ENCODE results near the gene XYLT1. TPM values are rescaled to one million over a fixed set of nuclear protein-coding genes. Genes with fewer than 3 reads are reported as not detected.

Gene XYLT1
- total RNA-seq, 2 donors from 2014 or later: 8.4 to 22.5 TPM

GRCh38 chr16:17466876-17467275 lies 3.9 kb downstream of the XYLT1 start:
- DNase-seq: no peak
- ATAC-seq: no peak
- intact Hi-C loops (cut with DNase I): loop anchor here (5.0 to 10.0 kb wide), 4 partner anchors 122 to 605 kb away; no protein-coding TSS in a partner anchor

DNA sequence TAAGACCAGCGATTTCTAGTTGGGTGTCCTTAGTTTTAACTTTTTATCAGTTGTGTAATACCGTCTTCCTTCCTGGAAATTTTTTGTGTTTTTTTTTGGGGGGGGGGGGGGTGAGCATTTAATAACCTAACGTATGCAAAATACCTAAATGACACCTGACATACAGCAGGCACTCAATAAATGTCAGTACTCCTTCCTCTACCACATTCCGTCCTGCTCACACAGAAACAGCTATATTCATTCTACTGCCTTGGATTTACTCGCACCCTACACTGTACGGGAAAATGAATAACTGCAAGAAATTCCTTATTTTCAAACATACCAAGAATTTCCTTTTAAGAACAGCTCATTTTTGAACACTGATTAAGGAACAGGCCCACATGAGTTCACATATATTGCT lies 5.3 kb downstream of the XYLT1 start:
- intact Hi-C loops (cut with DNase I): loop anchor here (5.0 to 10.0 kb wide), 4 partner anchors 121 to 603 kb away; no protein-coding TSS in a partner anchor
- ATAC-seq: no peak
- no peak for DNase-seq

GRCh38 chr16:17463335-17463734 lies 7.4 kb downstream of the XYLT1 start:
- intact Hi-C loops (cut with DNase I): loop anchor here (10.0 kb wide), 2 partner anchors 119 to 189 kb away; no protein-coding TSS in a partner anchor
- no peak for DNase-seq
- ATAC-seq: no peak

GRCh38 chr16:17461951-17462729 lies 8.6 kb downstream of the XYLT1 start:
- DNase-seq: no peak
- intact Hi-C loops (cut with DNase I): loop anchor here (10.0 kb wide), 2 partner anchors 117 to 187 kb away; no protein-coding TSS in a partner anchor

GRCh38 chr16:17460890-17461289 lies 9.9 kb downstream of the XYLT1 start:
- intact Hi-C loops (cut with DNase I): loop anchor here (10.0 kb wide), 2 partner anchors 116 to 186 kb away; no protein-coding TSS in a partner anchor
- DNase-seq (no peak), ATAC-seq (peak in 1 of 2 donors; percentile 16)

More at GRCh38 chr16:17461951-17462729, 8.6 kb downstream of the XYLT1 start:
- ATAC-seq: no peak

GRCh38 chr16:17459903-17460521 lies 10.7 kb downstream of the XYLT1 start:
- ATAC-seq (peak; percentile 57 to 81), DNase-seq (peak; percentile 47)
- intact Hi-C loops (cut with DNase I): loop anchor here (10.0 kb wide), 2 partner anchors 115 to 185 kb away; no protein-coding TSS in a partner anchor

DNA sequence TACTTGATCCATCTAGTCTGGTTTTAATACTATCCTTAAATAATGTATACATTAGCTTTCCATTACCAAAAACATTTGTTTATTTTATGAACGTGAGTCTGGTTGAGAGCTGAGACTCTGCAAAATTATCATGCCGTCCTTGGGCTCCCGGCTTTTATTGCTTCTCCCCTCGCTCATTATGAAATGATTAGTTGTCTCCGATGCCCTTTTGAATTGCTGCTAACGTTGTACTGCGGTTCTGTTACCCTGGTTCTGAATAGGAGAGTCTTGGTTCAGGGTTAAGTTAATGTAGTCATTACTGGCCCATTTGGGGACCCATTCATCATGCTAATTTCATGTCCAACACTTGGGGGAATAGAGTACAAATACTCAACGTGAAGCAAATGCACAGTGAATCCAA lies 12.8 kb downstream of the XYLT1 start:
- DNase-seq (no peak), ATAC-seq (no peak)
- intact Hi-C loops (cut with DNase I): no loop called here

GRCh38 chr16:17457513-17457912 lies 13.2 kb downstream of the XYLT1 start:
- DNase-seq (no peak), ATAC-seq (no peak)
- intact Hi-C loops (cut with DNase I): no loop called here

DNA sequence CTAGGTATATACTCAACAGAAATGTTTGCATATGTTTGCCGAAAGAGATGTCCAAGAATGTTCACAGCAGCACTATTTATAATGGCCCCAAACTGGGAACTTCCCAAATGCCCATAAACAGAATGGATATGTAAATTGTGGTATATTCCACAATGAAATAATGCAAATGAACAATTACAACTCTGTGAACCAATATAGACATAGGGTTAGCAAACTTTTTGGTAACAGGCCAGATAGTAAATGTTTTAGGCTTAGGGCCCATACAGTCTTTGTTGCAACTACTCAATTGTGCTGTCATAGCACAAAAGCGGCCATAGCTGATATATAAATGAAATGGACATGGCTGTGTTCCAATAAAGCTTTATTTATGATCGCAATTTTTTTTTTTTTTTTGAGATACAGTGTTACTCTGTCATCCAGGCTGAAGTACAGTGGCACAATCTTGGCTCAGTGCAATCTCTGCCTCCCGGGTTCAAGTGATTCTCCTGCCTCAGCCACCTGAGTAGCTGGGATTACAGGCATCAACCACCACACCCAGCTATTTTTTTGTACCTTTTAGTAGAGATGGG lies 16.5 kb downstream of the XYLT1 start:
- DNase-seq (no peak), ATAC-seq (no peak)
- intact Hi-C loops (cut with DNase I): no loop called here

GRCh38 chr16:17453364-17454038 lies 17.3 kb downstream of the XYLT1 start:
- intact Hi-C loops (cut with DNase I): no loop called here
- ATAC-seq (no peak), DNase-seq (no peak)

GRCh38 chr16:17452922-17453321 lies 17.8 kb downstream of the XYLT1 start:
- ATAC-seq (no peak), DNase-seq (no peak)
- intact Hi-C loops (cut with DNase I): no loop called here

DNA sequence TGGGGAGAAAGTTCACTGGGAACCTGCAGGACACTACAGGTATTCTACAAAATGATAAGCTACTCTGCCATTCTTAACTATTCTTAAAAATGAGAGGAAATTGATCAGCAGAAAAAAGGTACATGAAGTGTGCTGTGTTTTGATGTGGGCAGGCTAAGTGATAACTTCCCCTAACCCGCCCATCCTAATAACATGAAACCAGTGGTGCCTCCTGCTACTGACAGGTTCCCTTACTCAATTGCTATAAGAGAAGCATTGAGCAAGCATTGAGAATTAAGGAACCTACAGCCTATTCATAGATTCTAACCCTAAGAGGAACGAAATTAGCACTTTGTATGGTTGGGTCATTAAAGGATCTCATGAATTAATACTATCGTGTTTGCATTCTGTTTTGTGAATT lies 18.9 kb downstream of the XYLT1 start:
- no peak for ATAC-seq
- DNase-seq: no peak
- intact Hi-C loops (cut with DNase I): no loop called here

- no peak for ATAC-seq
- no peak for DNase-seq
- intact Hi-C loops (cut with DNase I): no loop called here
Measured at GRCh38 chr16:17450291-17450690, 20.5 kb downstream of the XYLT1 start.

- no peak for DNase-seq
- ATAC-seq: peak; percentile 53 to 78
Measured at GRCh38 chr16:17448640-17449638, 21.8 kb downstream of the XYLT1 start.

GRCh38 chr16:17447101-17447569 lies 23.6 kb downstream of the XYLT1 start:
- intact Hi-C loops (cut with DNase I): no loop called here
- ATAC-seq: peak in 1 of 2 donors; percentile 42
- no peak for DNase-seq

More at GRCh38 chr16:17448640-17449638, 21.8 kb downstream of the XYLT1 start:
- intact Hi-C loops (cut with DNase I): no loop called here

- peak; percentile 36 to 79 for ATAC-seq
- intact Hi-C loops (cut with DNase I): no loop called here
- DNase-seq: no peak
Measured at GRCh38 chr16:17446661-17447060, 24.1 kb downstream of the XYLT1 start.

DNA sequence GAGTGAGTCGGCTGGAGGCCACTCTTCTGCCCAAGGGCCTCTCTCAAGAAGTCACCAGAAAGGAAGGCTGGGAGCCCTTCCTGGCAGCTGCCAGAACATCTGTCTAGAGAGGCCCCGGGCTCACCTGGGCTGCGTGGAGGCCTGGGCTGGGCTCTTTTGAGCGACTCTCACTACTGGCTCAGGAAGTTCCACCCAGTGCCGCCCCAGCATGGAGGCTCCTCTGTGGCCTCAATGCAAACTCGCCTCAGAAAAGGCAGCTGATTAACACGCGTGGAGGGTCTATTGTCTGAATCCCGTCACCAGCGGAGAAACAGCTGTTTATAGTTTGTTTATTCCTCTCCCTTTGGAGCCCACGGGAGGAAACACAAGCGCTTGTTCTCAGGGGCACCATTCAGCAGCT lies 25.3 kb downstream of the XYLT1 start:
- DNase-seq: no peak
- intact Hi-C loops (cut with DNase I): no loop called here
- no peak for ATAC-seq

- ATAC-seq (no peak), DNase-seq (no peak)
- intact Hi-C loops (cut with DNase I): no loop called here
Measured at GRCh38 chr16:17444658-17445057, 26.1 kb downstream of the XYLT1 start.

All from left cardiac atrium (tissue), 4 donors.